A549 (cell line): Measurements from ENCODE around the gene CLRN1. TPM values are rescaled to one million over a fixed set of nuclear protein-coding genes. Genes with fewer than 3 reads are reported as not detected.

Source experiments
- ATAC-seq, 2 experiments: fragments of 200-7000 bp in 1 of 2; fragments of >200 bp in 1 of 2; cut with Nextera tagmentation in 1 of 2; cut with Tn5 transposase in 1 of 2; 3 replicates each; pipeline versions ENCODE4 v1.8.0 to v1.9.1; 2018 to 2020; ENCODE audit warnings: mild to moderate bottlenecking in 1 of 2, moderate library complexity in 1 of 2
- CTCF ChIA-PET: fragments of 300-600 bp; sonication (Branson Sonifier 250); formaldehyde crosslinking; extraction: SDS; loops from one replicate; lab custom pipeline; 2021; ENCODE audit warnings: antibody characterized with exemption, inconsistent platforms; lab: Yijun Ruan, JAX
- POLR2A ChIA-PET: fragments of 350-600 bp; formaldehyde crosslinking; extraction: SDS; loops from one replicate; lab custom pipeline; 2021; ENCODE audit warnings: antibody characterized with exemption, inconsistent platforms; lab: Yijun Ruan, JAX
- DNase-seq, 2 experiments: peaks; one replicate each; pipeline versions ENCODE4 v3.0.0 to v3.0.0-alpha.2; 2011 to 2016; ENCODE audit warnings: low read depth in 1 of 2, low spot score in 1 of 2
- FAIRE-seq: peaks from 2 replicates; lab custom pipeline; 2011; peaks lifted over from hg19 to GRCh38; lab: Jason Lieb, UNC
- H3K27ac ChIP-seq, 2 experiments: fragments of >200 bp; sonication (Bioruptor Twin); formaldehyde crosslinking; 3 replicates each; pipeline ENCODE4 v1.5.1; 2016 to 2017
- H3K4me1 ChIP-seq: fragments of >200 bp; sonication (Bioruptor Twin); formaldehyde crosslinking; 3 replicates; pipeline ENCODE4 v1.6.1; 2016
- H3K4me2 ChIP-seq: fragments of >200 bp; sonication (Bioruptor Twin); formaldehyde crosslinking; 3 replicates; pipeline ENCODE4 v1.6.1; 2016
- H3K4me3 ChIP-seq: fragments of >200 bp; sonication (Bioruptor Twin); formaldehyde crosslinking; 3 replicates; pipeline ENCODE4 v1.5.1; 2016
- H3K9me3 ChIP-seq: fragments of >200 bp; sonication (Bioruptor Twin); formaldehyde crosslinking; 3 replicates; pipeline ENCODE4 v1.6.1; 2016
- ATOH8 ChIP-seq: fragments of 250-450 bp; sonication (Bioruptor Pico); IDR thresholded peaks from 2 replicates; pipeline ENCODE4 v1.5.0; 2020; ENCODE audit warnings: low read depth, mild to moderate bottlenecking, moderate library complexity
- CBX2 ChIP-seq: fragments of 200-600 bp; sonication (generic); IDR thresholded peaks from 2 replicates; pipeline ENCODE4 v1.6.1; 2016; ENCODE audit warnings: low read depth, mild to moderate bottlenecking, borderline replicate concordance
- CEBPB ChIP-seq, 2 experiments: fragments of >200 bp in 1 of 2; sonication (Bioruptor Twin) in 1 of 2; formaldehyde crosslinking in 1 of 2; IDR thresholded peaks; 2 replicates each; pipeline ENCODE4 v1.6.1; 2012 to 2016
- CTCF ChIP-seq: fragments of >200 bp; sonication (Bioruptor Twin); formaldehyde crosslinking; IDR thresholded peaks from 3 replicates; pipeline ENCODE4 v1.5.1; 2016
- E2F6 ChIP-seq: IDR thresholded peaks from 2 replicates; pipeline ENCODE4 v1.6.1; 2012; ENCODE audit warnings: low read depth, borderline replicate concordance
- EHMT2 ChIP-seq: fragments of 200-600 bp; sonication (generic); IDR thresholded peaks from 2 replicates; pipeline ENCODE4 v1.6.1; 2016; ENCODE audit warnings: antibody characterized with exemption, low read depth, mild to moderate bottlenecking, moderate library complexity
- EP300 ChIP-seq, 2 experiments: fragments of >200 bp; sonication (Bioruptor Twin); formaldehyde crosslinking; IDR thresholded peaks; 2 replicates in 1 of 2; 3 replicates in 1 of 2; pipeline ENCODE4 v1.6.1; 2016 to 2017
- FOSB ChIP-seq: fragments of 250-450 bp; sonication (Bioruptor Pico); IDR thresholded peaks from 2 replicates; pipeline ENCODE4 v1.5.0; 2020; ENCODE audit warnings: mild to moderate bottlenecking, moderate library complexity
- HES2 ChIP-seq: fragments of >200 bp; sonication (Bioruptor Twin); formaldehyde crosslinking; IDR thresholded peaks from 2 replicates; pipeline ENCODE4 v1.6.1; 2016
- HEYL ChIP-seq: fragments of 250-450 bp; sonication (Bioruptor Pico); IDR thresholded peaks from 2 replicates; pipeline ENCODE4 v1.8.0; 2021; ENCODE audit warnings: mild to moderate bottlenecking, moderate library complexity
- HOXB13 ChIP-seq: fragments of 250-450 bp; sonication (Bioruptor Pico); IDR thresholded peaks from 2 replicates; pipeline ENCODE4 v1.5.0; 2020; ENCODE audit warnings: low read depth, mild to moderate bottlenecking, moderate library complexity
- JUN ChIP-seq, 2 experiments: fragments of >200 bp; sonication (Bioruptor Twin); formaldehyde crosslinking; IDR thresholded peaks; 2 replicates in 1 of 2; 3 replicates in 1 of 2; pipeline ENCODE4 v1.6.1; 2016 to 2017
- JUNB ChIP-seq: fragments of >200 bp; sonication (Bioruptor Twin); formaldehyde crosslinking; IDR thresholded peaks from 2 replicates; pipeline ENCODE4 v1.6.1; 2016
- KDM1A ChIP-seq: fragments of 200-600 bp; sonication (generic); IDR thresholded peaks from 2 replicates; pipeline ENCODE4 v1.6.1; 2016; ENCODE audit warnings: low read depth, mild to moderate bottlenecking
- MAX ChIP-seq: IDR thresholded peaks from 2 replicates; pipeline ENCODE4 v1.6.1; 2012
- MYC ChIP-seq: IDR thresholded peaks from 2 replicates; pipeline ENCODE4 v1.6.1; 2012; ENCODE audit warnings: mild to moderate bottlenecking, inconsistent platforms, low read length, improper control_type of control experiment, borderline replicate concordance
- NPAS2 ChIP-seq: fragments of 250-450 bp; sonication (Bioruptor Pico); IDR thresholded peaks from 2 replicates; pipeline ENCODE4 v1.8.0; 2022; ENCODE audit warnings: mild to moderate bottlenecking, moderate library complexity, borderline replicate concordance
- NR3C1 ChIP-seq: fragments of >200 bp; sonication (Bioruptor Twin); formaldehyde crosslinking; IDR thresholded peaks from 3 replicates; pipeline ENCODE4 v1.6.1; 2017
- PHF8 ChIP-seq: fragments of 200-600 bp; sonication (generic); IDR thresholded peaks from 2 replicates; pipeline ENCODE4 v1.6.1; 2016; ENCODE audit warnings: low read depth, mild to moderate bottlenecking, antibody characterized with exemption, moderate library complexity, borderline replicate concordance
- POLR2A ChIP-seq: IDR thresholded peaks from 2 replicates; pipeline ENCODE4 v1.6.1; 2012; ENCODE audit warnings: mild to moderate bottlenecking, low read length
- RAD21 ChIP-seq, 2 experiments: fragments of >200 bp in 1 of 2; sonication (Bioruptor Twin) in 1 of 2; formaldehyde crosslinking in 1 of 2; IDR thresholded peaks in 1 of 2; conservative IDR thresholded peaks in 1 of 2; 2 replicates in 1 of 2; 3 replicates in 1 of 2; pipeline ENCODE4 v1.6.1; 2012 to 2018; ENCODE audit warnings: inconsistent platforms in 1 of 2
- RCOR1 ChIP-seq: fragments of 150-350 bp; IDR thresholded peaks from 2 replicates; pipeline ENCODE4 v1.6.1; 2014; ENCODE audit warnings: antibody characterized with exemption, low read length, low read depth
- USF2 ChIP-seq: fragments of 450-650 bp; IDR thresholded peaks from 2 replicates; pipeline ENCODE4 v1.6.1; 2014; ENCODE audit warnings: antibody characterized with exemption
- WGBS: methylation state at CpG from one replicate; pipeline ENCODE4 v1.1.6; 2017; ENCODE audit errors: missing lambda C conversion rate; 5-methylcytosine and 5-hydroxymethylcytosine counted together
- polyA plus RNA-seq, 4 experiments: library from polyadenylated mRNA; depleted of rRNA in 3 of 4; stranded (reverse); fragments of >200 nt; fragmentation: RNase III in 1 of 4; extraction: RNeasy Plus Mini Kit Qiagen cat#74134 plus additional on column Dnase treatment in 1 of 4; gene quantifications; 2 replicates in 3 of 4; 3 replicates in 1 of 4; pipeline ENCODE4 v1.2.3, GENCODE V29; 2011 to 2017

CLRN1 gene
- polyA plus RNA-seq, 2 of the 4 experiments (the other 2 are of a cell fraction): not detected

GRCh38 chr3:150960708-150961684 lies 11.5 kb downstream of the CLRN1 start:
- H3K4me2 ChIP-seq: no peak overlapping the region
- H3K4me3 ChIP-seq: no peak overlapping the region
- DNase-seq (no peak), ATAC-seq (no peak), FAIRE-seq (no peak)
- no peak overlapping the region for H3K27ac ChIP-seq
- H3K4me1 ChIP-seq: no peaks in the 10 kb centered on the region
- 9% methylated on average over 5 of the region's 5 CpGs for WGBS
- TF ChIP-seq CTCF (no peak), HES2 (no peak), NR3C1 (no peak), USF2 (no peak), JUNB (no peak), PHF8 (no peak), HOXB13 (CRISPR knock-in tag) (no peak), JUN (IDR thresholded peaks at IDR 0.05) (no peak), MAX (no peak), CEBPB (IDR thresholded peaks at IDR 0.05) (no peak)
- H3K9me3 ChIP-seq: no peaks in the 10 kb centered on the region
- CTCF ChIA-PET: interaction anchor here (1.0 kb wide), 1 partner anchor 127 kb away, joined by 3 read pairs; no protein-coding TSS in a partner anchor
- POLR2A ChIA-PET: no interaction called here

GRCh38 chr3:150958683-150959082 lies 13.8 kb downstream of the CLRN1 start:
- H3K4me1 ChIP-seq: no peaks in the 10 kb centered on the region
- TF ChIP-seq HEYL (CRISPR knock-in tag): no peak
- TF ChIP-seq E2F6: no peak
- TF ChIP-seq NR3C1: no peak
- no peak for TF ChIP-seq EHMT2
- no peak for TF ChIP-seq JUN (IDR thresholded peaks at IDR 0.05)
- TF ChIP-seq POLR2A: no peak
- TF ChIP-seq CTCF: no peak
- TF ChIP-seq ATOH8 (CRISPR knock-in tag): no peak
- no peak for TF ChIP-seq USF2
- TF ChIP-seq MYC: no peak
- TF ChIP-seq EP300 (IDR thresholded peaks at IDR 0.05): no peak
- no peak for TF ChIP-seq RCOR1
- TF ChIP-seq NPAS2 (CRISPR knock-in tag): no peak
- no peak for TF ChIP-seq FOSB (CRISPR knock-in tag)
- no peak for TF ChIP-seq CBX2
- TF ChIP-seq RAD21 (conservative IDR thresholded peaks at IDR 0.05 in 1 of 2, IDR thresholded peaks at IDR 0.05 in 1 of 2): no peak
- no peak for TF ChIP-seq KDM1A
- 26% methylated on average over 3 of the region's 3 CpGs for WGBS
- ChIA-PET POLR2A (no interaction called here), CTCF (interaction anchor here (1.5 kb wide), 1 partner anchor 25 kb away, joined by 3 read pairs; no protein-coding TSS in a partner anchor)
- H3K9me3 ChIP-seq: no peaks in the 10 kb centered on the region
- FAIRE-seq: no peak
- no peak overlapping the region for H3K4me3 ChIP-seq
- DNase-seq: no peak
- H3K27ac ChIP-seq: no peak overlapping the region
- ATAC-seq: no peak
- no peak overlapping the region for H3K4me2 ChIP-seq
